CD14-positive monocyte (primary cell): ENCODE measurements around the gene SOST. TPM values are rescaled to one million over a fixed set of nuclear protein-coding genes. Genes with fewer than 3 reads are reported as not detected.

Experiments
- DNase-seq, 3 donors: peaks; one replicate each; pipeline ENCODE4 v3.0.0-alpha.2; 2011 to 2022
- H2AFZ ChIP-seq: 2 replicates; pipeline ENCODE4 v1.6.0; 2012; ENCODE audit warnings: mild to moderate bottlenecking, low read depth, low read length, inconsistent platforms; ENCODE audit not compliant: insufficient read depth, poor library complexity, severe bottlenecking
- H3K27ac ChIP-seq, 2 donors: 1 replicate in 1 of 2; 2 replicates in 1 of 2; pipeline ENCODE4 v1.5.1; 2012 to 2013; ENCODE audit warnings: low read length in 2 of 2, control low read depth in 1 of 2, inconsistent platforms in 1 of 2, low read depth in 1 of 2, mild to moderate bottlenecking in 1 of 2
- H3K27me3 ChIP-seq, 2 donors: one replicate each; pipeline versions ENCODE4 v1.6.0 to v1.6.1; 2011 to 2013; ENCODE audit warnings: low read length in 2 of 2; ENCODE audit not compliant: control insufficient read depth in 2 of 2, insufficient read depth in 2 of 2
- H3K36me3 ChIP-seq, 2 donors: replicated peaks in 1 of 2; 1 replicate in 1 of 2; 2 replicates in 1 of 2; pipeline versions ENCODE4 v1.5.1 to v1.6.1; 2012 to 2013; ENCODE audit warnings: low read length in 2 of 2, control low read depth in 1 of 2, inconsistent platforms in 1 of 2, mild to moderate bottlenecking in 1 of 2; ENCODE audit not compliant: insufficient read depth in 2 of 2, control insufficient read depth in 1 of 2
- H3K4me1 ChIP-seq, 2 donors: 1 replicate in 1 of 2; 2 replicates in 1 of 2; pipeline versions ENCODE4 v1.5.1 to v1.6.1; 2012 to 2013; ENCODE audit warnings: low read length in 2 of 2, control low read depth in 1 of 2, inconsistent platforms in 1 of 2, mild to moderate bottlenecking in 1 of 2, moderate library complexity in 1 of 2; ENCODE audit not compliant: insufficient read depth in 2 of 2, control insufficient read depth in 1 of 2
- H3K4me2 ChIP-seq: replicated peaks from 2 replicates; pipeline ENCODE3; 2012; ENCODE audit warnings: low read length, moderate library complexity, mild to moderate bottlenecking; ENCODE audit not compliant: poor library complexity, severe bottlenecking; ENCODE audit errors: extremely low read depth
- H3K4me3 ChIP-seq, 3 experiments: fragments of 200-600 bp in 1 of 3; sonication (generic) in 1 of 3; replicated peaks in 1 of 3; 1 replicate in 2 of 3; 2 replicates in 1 of 3; pipeline ENCODE4 v1.5.1; 2011 to 2013; ENCODE audit warnings: low read length in 3 of 3, mild to moderate bottlenecking in 3 of 3, control low read depth in 2 of 3, low read depth in 2 of 3, inconsistent platforms in 1 of 3, moderate library complexity in 1 of 3
- H3K79me2 ChIP-seq: 2 replicates; pipeline ENCODE4 v1.6.0; 2012; ENCODE audit warnings: mild to moderate bottlenecking, control low read depth, inconsistent platforms, low read length, moderate library complexity; ENCODE audit not compliant: insufficient read depth
- H3K9ac ChIP-seq: 2 replicates; pipeline ENCODE4 v1.6.0; 2017; ENCODE audit warnings: low read length, mild to moderate bottlenecking; ENCODE audit not compliant: insufficient read depth, poor library complexity, severe bottlenecking
- H3K9me3 ChIP-seq, 2 donors: replicated peaks in 1 of 2; 1 replicate in 1 of 2; 2 replicates in 1 of 2; pipeline versions ENCODE4 v1.5.1 to v1.6.1; 2012 to 2013; ENCODE audit warnings: low read length in 2 of 2, control low read depth in 1 of 2; ENCODE audit not compliant: control insufficient read depth in 1 of 2, insufficient read depth in 1 of 2
- H4K20me1 ChIP-seq: 2 replicates; pipeline ENCODE4 v1.6.0; 2012; ENCODE audit warnings: mild to moderate bottlenecking, low read length, control low read depth, moderate library complexity; ENCODE audit not compliant: insufficient read depth
- H3K27ac Mint-ChIP-seq, 7 donors: one replicate each; pipeline ENCODE4 v1.8.0; 2020; ENCODE audit warnings: mild to moderate bottlenecking in 7 of 7, mixed read lengths in 7 of 7, moderate library complexity in 6 of 7, inconsistent platforms in 2 of 7
- H3K27me3 Mint-ChIP-seq, 3 donors: one replicate each; pipeline ENCODE4 v1.8.0; 2021 to 2022; ENCODE audit warnings: low read depth in 3 of 3, mild to moderate bottlenecking in 3 of 3, mixed read lengths in 3 of 3, moderate library complexity in 3 of 3, inconsistent platforms in 1 of 3
- H3K36me3 Mint-ChIP-seq, 2 donors: one replicate each; pipeline ENCODE4 v1.8.0; 2020; ENCODE audit warnings: mixed read lengths in 2 of 2, inconsistent platforms in 1 of 2, mild to moderate bottlenecking in 1 of 2
- H3K4me1 Mint-ChIP-seq: one replicate; pipeline ENCODE4 v1.8.0; 2020; ENCODE audit warnings: mild to moderate bottlenecking, mixed read lengths
- H3K4me3 Mint-ChIP-seq, 2 donors: one replicate each; pipeline ENCODE4 v1.8.0; 2020; ENCODE audit warnings: mild to moderate bottlenecking in 2 of 2, mixed read lengths in 2 of 2, moderate library complexity in 1 of 2
- H3K9me3 Mint-ChIP-seq, 7 donors: one replicate each; pipeline ENCODE4 v1.8.0; 2020 to 2022; ENCODE audit warnings: mixed read lengths in 7 of 7, mild to moderate bottlenecking in 6 of 7, moderate library complexity in 6 of 7, inconsistent platforms in 2 of 7
- WGBS: methylation state at CpG from one replicate; pipeline ENCODE4 v1.1.5; 2013; ENCODE audit warnings: missing lambda C conversion rate; ENCODE audit not compliant: insufficient coverage; 5-methylcytosine and 5-hydroxymethylcytosine counted together
- intact Hi-C, 2 donors: fragments of 100-400 bp; cut with micrococcal nuclease; formaldehyde crosslinking; loops; one replicate each; pipeline versions ENCODE4 v1.15.0 to v1.15.1; 2023
- polyA plus RNA-seq, 3 donors: library from polyadenylated mRNA; depleted of rRNA in 1 of 3; unstranded in 2 of 3; stranded (reverse) in 1 of 3; fragments of 300-500 nt in 2 of 3; fragments of >200 nt in 1 of 3; fragmentation: Illumina TruSeq in 2 of 3; gene quantifications; 1 replicate in 2 of 3; 2 replicates in 1 of 3; pipeline ENCODE4 v1.2.3, GENCODE V29; 2012 to 2021
- TF ChIP-seq, protein P1 (sequence below): fragments of 200-600 bp; IDR thresholded peaks from one replicate; pipeline ENCODE4 v1.8.0; 2022; ENCODE audit warnings: antibody characterized with exemption, mild to moderate bottlenecking

SOST gene
- polyA plus RNA-seq, 3 donors: not detected

DNA sequence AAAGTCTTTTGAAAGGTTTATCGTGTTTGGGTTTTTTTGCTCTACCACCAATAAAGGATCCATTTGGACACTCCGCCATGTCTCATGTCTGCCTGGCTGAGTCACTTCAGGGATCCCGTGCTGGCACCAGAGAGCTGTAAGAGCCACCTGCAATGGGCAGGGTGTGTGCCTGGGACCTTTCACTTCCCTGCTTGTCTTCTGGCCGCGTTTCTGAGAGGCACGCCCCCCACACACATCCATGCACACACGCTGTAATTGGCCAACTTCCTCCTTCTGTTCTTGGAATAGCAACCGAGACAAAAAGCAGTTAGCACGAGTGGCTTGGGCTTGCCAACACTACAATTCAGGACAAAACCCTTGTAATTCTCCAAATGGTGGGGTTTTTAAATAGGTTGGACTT is 9.8 kb upstream of the SOST start:
- no peaks in the 10 kb centered on the region for H3K9me3 ChIP-seq
- peak overlapping the region in 1 of 3 experiments; percentile 27 for H3K4me3 ChIP-seq
- H3K4me3 Mint-ChIP-seq: peak overlapping the region in 1 of 2 donors; percentile 39
- peaks cover 39 to 54% of the 10 kb centered on the region in 2 donors for H3K36me3 Mint-ChIP-seq
- no peak overlapping the region for H3K9ac ChIP-seq
- peaks cover 75 to 76% of the 10 kb centered on the region in 2 donors for H3K4me1 ChIP-seq
- 0% methylated on average over 7 of the region's 9 CpGs for WGBS
- DNase-seq: peak; percentile 76 to 87 (median 81)
- H3K27me3 ChIP-seq: no peaks in the 10 kb centered on the region
- H3K36me3 ChIP-seq: peaks cover 21 to 31% of the 10 kb centered on the region in 2 donors
- peak overlapping the region; percentile 83 to 93 (median 89) for H3K27ac Mint-ChIP-seq
- H3K4me1 Mint-ChIP-seq: peaks cover 85% of the 10 kb centered on the region
- no peaks in the 10 kb centered on the region for H3K9me3 Mint-ChIP-seq
- peak overlapping the region; percentile 32 to 62 for H3K27ac ChIP-seq
- no peaks in the 10 kb centered on the region for H3K27me3 Mint-ChIP-seq
- H3K4me2 ChIP-seq: peak overlapping the region; percentile 45
- intact Hi-C loops: loop anchor here in 1 of 2 donors (5.0 kb wide), 1 partner anchor 186 kb away; no protein-coding TSS in a partner anchor
- H4K20me1 ChIP-seq: peaks cover 20% of the 10 kb centered on the region
- H3K79me2 ChIP-seq: peaks cover 15% of the 10 kb centered on the region
- no peak overlapping the region for H2AFZ ChIP-seq
- TF ChIP-seq, protein P1, sequence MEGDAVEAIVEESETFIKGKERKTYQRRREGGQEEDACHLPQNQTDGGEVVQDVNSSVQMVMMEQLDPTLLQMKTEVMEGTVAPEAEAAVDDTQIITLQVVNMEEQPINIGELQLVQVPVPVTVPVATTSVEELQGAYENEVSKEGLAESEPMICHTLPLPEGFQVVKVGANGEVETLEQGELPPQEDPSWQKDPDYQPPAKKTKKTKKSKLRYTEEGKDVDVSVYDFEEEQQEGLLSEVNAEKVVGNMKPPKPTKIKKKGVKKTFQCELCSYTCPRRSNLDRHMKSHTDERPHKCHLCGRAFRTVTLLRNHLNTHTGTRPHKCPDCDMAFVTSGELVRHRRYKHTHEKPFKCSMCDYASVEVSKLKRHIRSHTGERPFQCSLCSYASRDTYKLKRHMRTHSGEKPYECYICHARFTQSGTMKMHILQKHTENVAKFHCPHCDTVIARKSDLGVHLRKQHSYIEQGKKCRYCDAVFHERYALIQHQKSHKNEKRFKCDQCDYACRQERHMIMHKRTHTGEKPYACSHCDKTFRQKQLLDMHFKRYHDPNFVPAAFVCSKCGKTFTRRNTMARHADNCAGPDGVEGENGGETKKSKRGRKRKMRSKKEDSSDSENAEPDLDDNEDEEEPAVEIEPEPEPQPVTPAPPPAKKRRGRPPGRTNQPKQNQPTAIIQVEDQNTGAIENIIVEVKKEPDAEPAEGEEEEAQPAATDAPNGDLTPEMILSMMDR: no peak

DNA sequence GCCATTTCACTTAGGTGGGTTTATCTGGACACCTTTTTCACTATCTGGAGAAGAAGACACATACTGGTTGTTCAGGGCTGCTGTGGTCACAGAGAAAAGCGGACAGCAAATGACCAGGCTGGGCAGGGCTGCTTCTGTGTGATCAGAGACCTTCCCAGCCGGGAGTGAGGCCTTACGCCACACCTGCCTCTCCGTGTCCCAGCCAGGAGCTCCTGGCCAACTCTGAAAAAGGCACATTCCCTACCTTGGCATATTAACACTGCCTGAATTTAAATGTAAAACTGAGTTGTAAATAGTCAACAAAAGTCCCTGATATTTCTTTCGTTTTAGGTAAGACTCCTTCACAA is 9.1 kb upstream of the SOST start:
- H4K20me1 ChIP-seq: peaks cover 20% of the 10 kb centered on the region
- Mint-ChIP-seq H3K9me3 (no peaks in the 10 kb centered on the region), H3K4me3 (no peak overlapping the region), H3K27ac (peak overlapping the region; percentile 83 to 93 (median 89)), H3K4me1 (peaks cover 78% of the 10 kb centered on the region), H3K36me3 (peaks cover 36 to 52% of the 10 kb centered on the region in 2 donors), H3K27me3 (no peaks in the 10 kb centered on the region)
- H3K4me3 ChIP-seq: peak overlapping the region in 1 of 3 experiments; percentile 27
- no peaks in the 10 kb centered on the region for H3K27me3 ChIP-seq
- H3K4me1 ChIP-seq: peaks cover 68 to 69% of the 10 kb centered on the region in 2 donors
- 57% methylated on average over 1 of the region's 5 CpGs for WGBS
- H3K27ac ChIP-seq: peak overlapping the region; percentile 32 to 62
- H3K9me3 ChIP-seq: no peaks in the 10 kb centered on the region
- no peak for DNase-seq
- TF ChIP-seq, protein P1: no peak
- intact Hi-C loops: loop anchor here in 1 of 2 donors (5.0 kb wide), 1 partner anchor 185 kb away; no protein-coding TSS in a partner anchor
- H3K36me3 ChIP-seq: peaks cover 21 to 30% of the 10 kb centered on the region in 2 donors
- peak overlapping the region; percentile 14 for H3K4me2 ChIP-seq
- no peak overlapping the region for H3K9ac ChIP-seq
- peaks cover 15% of the 10 kb centered on the region for H3K79me2 ChIP-seq
- H2AFZ ChIP-seq: no peak overlapping the region
